GM12864 (cell line): Measurements from ENCODE around the gene AK3.

ENCODE experiments used
- DNase-seq: peaks from one replicate; pipeline ENCODE4 v3.0.0-alpha.2; 2011; ENCODE audit warnings: low read depth
- H3K4me3 ChIP-seq: 2 replicates; pipeline ENCODE4 v1.5.1; 2011; ENCODE audit warnings: mild to moderate bottlenecking, low read depth, low read length, control low read depth
- TF ChIP-seq, protein P1 (sequence below): IDR thresholded peaks from 2 replicates; pipeline ENCODE4 v1.5.1; 2011; ENCODE audit warnings: low read depth, mild to moderate bottlenecking, moderate library complexity, low read length, control low read depth, inconsistent platforms; ENCODE audit errors: missing control alignments

The AK3 gene

DNA sequence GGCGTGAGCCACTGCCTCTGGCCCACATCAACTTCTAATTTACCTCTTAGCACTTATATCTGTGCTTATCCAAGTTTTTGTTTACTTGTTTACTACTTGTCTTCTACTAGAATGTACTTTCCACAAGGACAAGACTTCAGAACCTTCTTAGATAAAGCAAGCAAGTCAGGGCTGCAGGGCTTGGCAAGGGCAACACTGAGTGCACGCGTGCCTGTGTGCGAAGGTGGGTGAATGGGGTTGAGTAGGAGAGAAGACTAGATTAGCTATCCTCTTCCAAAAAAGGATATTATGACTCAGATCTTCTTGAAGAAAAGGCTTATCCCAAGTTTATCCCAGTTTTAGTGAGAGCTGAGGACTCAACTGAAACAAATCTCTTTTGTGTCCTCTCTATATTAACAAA is 19.3 kb downstream of the AK3 start:
- TF ChIP-seq, protein P1, sequence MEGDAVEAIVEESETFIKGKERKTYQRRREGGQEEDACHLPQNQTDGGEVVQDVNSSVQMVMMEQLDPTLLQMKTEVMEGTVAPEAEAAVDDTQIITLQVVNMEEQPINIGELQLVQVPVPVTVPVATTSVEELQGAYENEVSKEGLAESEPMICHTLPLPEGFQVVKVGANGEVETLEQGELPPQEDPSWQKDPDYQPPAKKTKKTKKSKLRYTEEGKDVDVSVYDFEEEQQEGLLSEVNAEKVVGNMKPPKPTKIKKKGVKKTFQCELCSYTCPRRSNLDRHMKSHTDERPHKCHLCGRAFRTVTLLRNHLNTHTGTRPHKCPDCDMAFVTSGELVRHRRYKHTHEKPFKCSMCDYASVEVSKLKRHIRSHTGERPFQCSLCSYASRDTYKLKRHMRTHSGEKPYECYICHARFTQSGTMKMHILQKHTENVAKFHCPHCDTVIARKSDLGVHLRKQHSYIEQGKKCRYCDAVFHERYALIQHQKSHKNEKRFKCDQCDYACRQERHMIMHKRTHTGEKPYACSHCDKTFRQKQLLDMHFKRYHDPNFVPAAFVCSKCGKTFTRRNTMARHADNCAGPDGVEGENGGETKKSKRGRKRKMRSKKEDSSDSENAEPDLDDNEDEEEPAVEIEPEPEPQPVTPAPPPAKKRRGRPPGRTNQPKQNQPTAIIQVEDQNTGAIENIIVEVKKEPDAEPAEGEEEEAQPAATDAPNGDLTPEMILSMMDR: no peak
- DNase-seq: no peak

DNA sequence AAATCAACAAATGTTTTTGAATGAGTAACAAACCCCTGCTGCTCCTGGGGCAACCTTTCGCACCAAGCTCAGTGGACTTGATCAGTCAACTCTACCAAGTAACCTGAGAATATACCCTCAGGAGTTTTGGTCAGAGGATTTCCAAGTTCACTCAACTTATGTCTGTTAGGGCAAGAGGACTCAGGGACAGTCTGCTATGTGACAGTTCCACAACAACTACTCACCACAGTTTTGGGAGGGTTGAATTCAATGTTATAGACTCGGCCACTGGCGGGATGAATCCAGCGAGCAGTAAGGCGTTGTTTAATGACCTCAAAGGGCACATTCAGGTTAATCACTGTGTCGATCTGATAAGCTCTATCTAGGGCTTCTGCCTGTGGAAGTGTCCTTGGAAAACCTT is 22.1 kb downstream of the AK3 start:
- DNase-seq: no peak

More for the DNA sequence above, 19.3 kb downstream of the AK3 start:
- H3K4me3 ChIP-seq: no peak overlapping the region

DNA sequence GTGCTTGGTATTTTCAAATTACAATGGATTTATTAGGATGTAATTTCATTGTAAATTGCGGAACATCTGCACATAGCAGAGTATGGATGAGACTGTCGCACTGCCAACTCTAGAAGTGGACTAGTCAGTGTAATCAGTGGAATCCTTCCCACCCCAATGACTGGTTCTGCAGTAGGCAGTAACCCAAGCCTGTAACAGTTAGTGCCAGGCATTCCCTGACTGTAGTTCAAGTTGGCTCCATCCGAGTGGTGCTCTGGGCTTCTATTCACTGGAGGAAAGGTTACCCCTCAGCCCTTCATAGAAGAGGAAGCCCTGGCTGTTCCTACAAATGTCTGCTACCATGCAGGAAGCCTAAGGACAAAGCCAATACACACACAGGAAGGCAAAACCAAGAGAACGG is 23.2 kb downstream of the AK3 start:
- no peak for DNase-seq
- TF ChIP-seq, protein P1: no peak
- no peak overlapping the region for H3K4me3 ChIP-seq

More for the DNA sequence above, 22.1 kb downstream of the AK3 start:
- TF ChIP-seq, protein P1: no peak
- H3K4me3 ChIP-seq: no peak overlapping the region

DNA sequence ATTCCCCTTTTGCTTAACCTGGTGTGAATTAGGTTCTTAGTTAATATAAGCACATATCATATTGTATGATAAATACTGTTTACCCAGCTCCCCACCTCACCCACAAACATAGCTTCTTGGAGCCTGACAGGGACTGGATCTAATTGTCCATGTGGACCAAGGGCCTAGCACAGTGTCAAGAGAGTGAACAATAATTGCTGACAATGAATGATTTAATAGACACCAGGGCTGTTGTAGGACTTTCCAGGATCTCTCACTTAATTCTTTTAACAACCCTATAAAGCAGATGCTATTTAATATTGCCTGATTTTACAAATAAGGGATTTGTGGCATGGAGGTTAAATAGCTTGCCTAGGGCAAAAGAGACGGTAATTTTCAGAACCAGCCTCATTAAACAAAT is 24.8 kb downstream of the AK3 start:
- DNase-seq: no peak
- no peak overlapping the region for H3K4me3 ChIP-seq
- TF ChIP-seq, protein P1: no peak

DNA sequence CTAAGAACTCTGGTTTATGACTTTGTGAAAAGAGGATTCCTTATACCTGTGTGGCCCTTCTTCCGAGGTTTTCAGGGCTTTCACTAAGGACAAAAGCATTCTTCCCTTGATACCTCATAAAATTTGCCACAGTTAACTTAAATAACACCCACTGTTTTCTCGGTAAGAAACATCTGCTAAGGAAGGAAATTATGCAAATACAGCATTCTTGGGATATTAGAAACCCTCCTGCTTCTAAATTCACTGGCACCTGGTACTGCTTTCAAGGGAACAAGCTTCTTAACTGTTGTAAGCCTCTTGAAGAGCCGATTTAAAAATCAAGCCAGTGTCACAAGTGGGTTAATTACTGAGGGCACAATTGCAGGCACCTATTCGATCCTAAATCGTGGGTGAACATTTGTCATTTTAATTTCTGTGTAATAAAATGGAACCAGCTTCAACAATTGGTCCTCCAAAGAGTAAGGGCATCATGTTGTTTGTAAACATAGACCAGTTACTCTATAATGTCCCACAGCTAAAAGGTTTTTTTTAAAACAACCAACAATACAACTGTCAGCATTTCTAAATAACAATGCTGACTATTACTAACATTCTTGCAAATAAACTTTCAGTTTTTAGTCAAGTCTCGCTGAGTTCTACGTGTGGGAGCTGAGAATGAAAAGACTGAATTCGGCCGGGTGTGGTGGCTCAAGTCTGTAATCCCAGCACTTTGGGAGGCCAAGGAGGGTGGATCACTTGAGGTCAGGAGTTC is 26.6 kb downstream of the AK3 start:
- TF ChIP-seq, protein P1: no peak
- no peak overlapping the region for H3K4me3 ChIP-seq
- no peak for DNase-seq

DNA sequence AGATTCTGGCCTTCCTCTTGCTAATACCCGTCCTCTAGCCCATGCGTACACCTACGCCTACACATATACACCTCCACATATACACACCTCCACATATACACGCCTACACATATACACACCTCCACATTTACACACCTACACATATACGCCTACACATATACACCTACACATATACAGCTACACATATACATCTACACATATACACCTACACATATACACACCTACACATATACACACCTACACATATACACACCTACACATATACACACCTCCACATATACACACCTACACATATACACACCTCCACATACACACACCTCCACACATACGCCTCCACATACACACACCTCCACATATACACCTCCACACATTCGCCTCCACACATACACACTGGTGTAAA is 27.2 kb downstream of the AK3 start:
- DNase-seq: no peak
- no peak overlapping the region for H3K4me3 ChIP-seq
- TF ChIP-seq, protein P1: no peak

DNA sequence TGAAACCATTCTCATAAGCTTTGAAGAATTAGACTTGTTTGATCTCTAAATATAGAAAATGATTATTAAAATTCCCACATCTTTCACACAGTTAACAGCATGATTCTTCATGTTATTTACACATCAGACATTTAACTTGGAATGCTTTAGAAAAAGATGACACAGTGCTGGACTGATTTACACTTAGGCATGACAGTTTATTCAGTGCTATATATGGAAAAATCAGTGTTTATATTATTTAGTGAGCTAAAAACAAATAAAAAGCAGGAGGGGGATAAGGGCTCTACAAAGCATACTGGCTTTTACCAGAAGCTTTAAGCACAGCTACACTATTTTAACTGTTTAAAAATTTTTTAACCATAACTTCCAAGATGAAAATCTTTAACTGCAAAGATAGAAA is 31.6 kb downstream of the AK3 start:
- H3K4me3 ChIP-seq: no peak overlapping the region
- no peak for DNase-seq
- TF ChIP-seq, protein P1: no peak
